Hematopoietic multipotent progenitor cell (in vitro differentiated cells): ENCODE measurements around the gene DYNLT5. TPM values are rescaled to one million over a fixed set of nuclear protein-coding genes. Genes with fewer than 3 reads are reported as not detected.
"Not testable (repeated sequence)": the region's sequence is repeated elsewhere in the genome, so short reads cannot be mapped to it uniquely, and the experiment has no call there.

ENCODE experiments used
- DNase-seq, 3 donors: peaks; one replicate each; pipeline ENCODE4 v3.0.0-alpha.2; 2011 to 2015; ENCODE audit warnings: low read depth in 2 of 3, low spot score in 2 of 3
- total RNA-seq: library from RNA; depleted of rRNA; stranded (reverse); fragments of >200 nt; gene quantifications from one replicate; pipeline ENCODE4 v1.2.3, GENCODE V29; 2012

DYNLT5 gene
- total RNA-seq, 1 donor: 15.1 TPM

- not testable (repeated sequence) for DNase-seq
These were observed 33.5 kb downstream of the DYNLT5 start for GRCh38 chr1:66785800-66786199.

GRCh38 chr1:66787641-66788040 is 35.4 kb downstream of the DYNLT5 start:
- DNase-seq: no peak

GRCh38 chr1:66788231-66788939 is 36.1 kb downstream of the DYNLT5 start:
- DNase-seq: peak in 2 of 3 donors; percentile 6 to 16

GRCh38 chr1:66791621-66792610 is 39.7 kb downstream of the DYNLT5 start:
- DNase-seq: no peak

- not testable (repeated sequence) for DNase-seq
These were observed 43.6 kb downstream of the DYNLT5 start for GRCh38 chr1:66795839-66796238.

- no peak for DNase-seq
These were observed 57.0 kb downstream of the DYNLT5 start for GRCh38 chr1:66809245-66809644.

GRCh38 chr1:66809736-66810326 is 57.6 kb downstream of the DYNLT5 start:
- DNase-seq: no peak

- no peak for DNase-seq
These were observed 72.5 kb downstream of the DYNLT5 start for GRCh38 chr1:66824771-66825170.

Other genes starting within 250 kb of the DYNLT5 start
- gene SGIP1, start 218.3 kb upstream of the DYNLT5 start, total RNA-seq: 2.2 TPM
- gene INSL5, start 48.8 kb downstream of the DYNLT5 start, total RNA-seq: not detected
- 2.2 TPM for gene DNAI4, start 172.4 kb downstream of the DYNLT5 start, total RNA-seq
- gene MIER1, start 172.5 kb downstream of the DYNLT5 start, total RNA-seq: 17.5 TPM